Hepatic stellate cell (primary cell): Measurements from ENCODE around the gene KDM6B.
A peak's percentile ranks its signal among the peaks of the same experiment; 100 is the strongest.

Experiments
- DNase-seq: peaks from one replicate; pipeline ENCODE4 v3.0.0; 2011; ENCODE audit warnings: low spot score

Gene KDM6B

GRCh38 chr17:7841396-7841914 is 7.4 kb downstream of the KDM6B start:
- DNase-seq: peak; percentile 92

GRCh38 chr17:7841915-7842379 is 7.9 kb downstream of the KDM6B start:
- peak; percentile 91 for DNase-seq

- peak; percentile 82 for DNase-seq
Observed at GRCh38 chr17:7842380-7843256, 8.6 kb downstream of the KDM6B start.

- no peak for DNase-seq
Observed at GRCh38 chr17:7843257-7843535, 9.2 kb downstream of the KDM6B start.

- peak; percentile 79 for DNase-seq
Observed at GRCh38 chr17:7843536-7844291, 9.7 kb downstream of the KDM6B start.

GRCh38 chr17:7844292-7845154 is 10.5 kb downstream of the KDM6B start:
- DNase-seq: peak; percentile 99

GRCh38 chr17:7845359-7846062 is 11.5 kb downstream of the KDM6B start:
- no peak for DNase-seq

- no peak for DNase-seq
Observed at GRCh38 chr17:7846063-7846735, 12.2 kb downstream of the KDM6B start.

- no peak for DNase-seq
Observed at GRCh38 chr17:7846765-7847661, 13.0 kb downstream of the KDM6B start.

GRCh38 chr17:7848131-7848579 is 14.1 kb downstream of the KDM6B start:
- no peak for DNase-seq

GRCh38 chr17:7848739-7849129 is 14.7 kb downstream of the KDM6B start:
- no peak for DNase-seq

GRCh38 chr17:7849130-7849750 is 15.2 kb downstream of the KDM6B start:
- DNase-seq: no peak

GRCh38 chr17:7849751-7850504 is 15.9 kb downstream of the KDM6B start:
- no peak for DNase-seq

- DNase-seq: no peak
Observed at GRCh38 chr17:7850701-7851437, 16.9 kb downstream of the KDM6B start.

- peak; percentile 89 for DNase-seq
Observed at GRCh38 chr17:7851438-7852261, 17.6 kb downstream of the KDM6B start.

- no peak for DNase-seq
Observed at GRCh38 chr17:7852262-7852670, 18.2 kb downstream of the KDM6B start.
